ENCODE measurements around the gene INTS11.

GRCh38 chr1:1292851-1293250, 31.6 kb downstream of the INTS11 start:
- no peak for TF ChIP-seq FOSL1 (IDR thresholded peaks at IDR 0.05; ENCODE audit: insufficient read depth, low read depth, low read length)
- TF ChIP-seq EZH2 (IDR thresholded peaks at IDR 0.05; ENCODE audit: low read depth, low read length, severe bottlenecking): no peak
- TF ChIP-seq NANOG (IDR thresholded peaks at IDR 0.05; ENCODE audit: insufficient read depth, low read depth, low read length, poor library complexity, severe bottlenecking): no peak
- TF ChIP-seq, protein P1, sequence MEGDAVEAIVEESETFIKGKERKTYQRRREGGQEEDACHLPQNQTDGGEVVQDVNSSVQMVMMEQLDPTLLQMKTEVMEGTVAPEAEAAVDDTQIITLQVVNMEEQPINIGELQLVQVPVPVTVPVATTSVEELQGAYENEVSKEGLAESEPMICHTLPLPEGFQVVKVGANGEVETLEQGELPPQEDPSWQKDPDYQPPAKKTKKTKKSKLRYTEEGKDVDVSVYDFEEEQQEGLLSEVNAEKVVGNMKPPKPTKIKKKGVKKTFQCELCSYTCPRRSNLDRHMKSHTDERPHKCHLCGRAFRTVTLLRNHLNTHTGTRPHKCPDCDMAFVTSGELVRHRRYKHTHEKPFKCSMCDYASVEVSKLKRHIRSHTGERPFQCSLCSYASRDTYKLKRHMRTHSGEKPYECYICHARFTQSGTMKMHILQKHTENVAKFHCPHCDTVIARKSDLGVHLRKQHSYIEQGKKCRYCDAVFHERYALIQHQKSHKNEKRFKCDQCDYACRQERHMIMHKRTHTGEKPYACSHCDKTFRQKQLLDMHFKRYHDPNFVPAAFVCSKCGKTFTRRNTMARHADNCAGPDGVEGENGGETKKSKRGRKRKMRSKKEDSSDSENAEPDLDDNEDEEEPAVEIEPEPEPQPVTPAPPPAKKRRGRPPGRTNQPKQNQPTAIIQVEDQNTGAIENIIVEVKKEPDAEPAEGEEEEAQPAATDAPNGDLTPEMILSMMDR (IDR thresholded peaks at IDR 0.05; ENCODE audit: control extremely low read depth in 1 of 3, insufficient read depth in 1 of 3, low read depth in 1 of 3, low read length in 3 of 3): no peak

All from H1 (cell line).